ENCODE measurements around the gene GFI1. TPM values are rescaled to one million over a fixed set of nuclear protein-coding genes. Genes with fewer than 3 reads are reported as not detected.

Gene GFI1
- total and polyA plus RNA-seq, 2 donors (not counting 3 experiments of a cell fraction or from before 2014, with no cell fraction given): 0.11 to 0.22 TPM

- no peaks in the 10 kb centered on the region for H3K36me3 ChIP-seq (ENCODE audit: control insufficient read depth in 2 of 2, extremely low read depth in 1 of 2, insufficient read depth in 2 of 2, low read length in 2 of 2)
Observed at GRCh38 chr1:92476071-92476631, 10.6 kb downstream of the GFI1 start.

More at GRCh38 chr1:92476071-92476631, 10.6 kb downstream of the GFI1 start:
- no peak overlapping the region for H2AFZ ChIP-seq (ENCODE audit: low read depth, low read length)
- no peak for TF ChIP-seq FOS (IDR thresholded peaks at IDR 0.05; ENCODE audit: borderline replicate concordance, insufficient read depth, low read length)
- TF ChIP-seq POLR2AphosphoS5 (IDR thresholded peaks at IDR 0.05; ENCODE audit: insufficient read depth, low read depth, low read length): no peak
- TF ChIP-seq JUN (IDR thresholded peaks at IDR 0.05; ENCODE audit: borderline replicate concordance, insufficient read depth, insufficient read length, low read depth): no peak
- TF ChIP-seq MYC (IDR thresholded peaks at IDR 0.05; ENCODE audit: low read depth, low read length): no peak
- TF ChIP-seq EZH2 (IDR thresholded peaks at IDR 0.05; ENCODE audit: borderline replicate concordance, low read depth, low read length, severe bottlenecking): no peak
- no peak for TF ChIP-seq MAX (IDR thresholded peaks at IDR 0.05; ENCODE audit: insufficient read depth, insufficient read length)
- TF ChIP-seq GATA2 (IDR thresholded peaks at IDR 0.05; ENCODE audit: insufficient read depth, insufficient read length, low read depth, low read length): no peak
- no peak for TF ChIP-seq CTCF (IDR thresholded peaks at IDR 0.05; ENCODE audit: extremely low read depth in 1 of 2, insufficient read depth in 1 of 2, low read depth in 1 of 2, low read length in 2 of 2)
- TF ChIP-seq POLR2A (IDR thresholded peaks at IDR 0.05; ENCODE audit: low read depth, low read length): no peak
- H3K4me2 ChIP-seq (ENCODE audit: insufficient read depth, low read length): no peak overlapping the region
- no peak overlapping the region for H3K27ac ChIP-seq (ENCODE audit: insufficient read depth, low read depth, low read length)
- BruUV-seq (replicated peaks): no TSS peak
- ChIA-PET POLR2A (no interaction called here), CTCF (no interaction called here)
- no peak overlapping the region for H3K4me3 ChIP-seq (replicated peaks in 1 of 3; ENCODE audit: insufficient read depth in 1 of 3, low read depth in 1 of 3, low read length in 3 of 3)
- H3K9me3 ChIP-seq (replicated peaks; ENCODE audit: control insufficient read depth, insufficient read depth, low read length): no peaks in the 10 kb centered on the region
- H3K79me2 ChIP-seq (ENCODE audit: control insufficient read depth, insufficient read depth, low read length): no peaks in the 10 kb centered on the region
- intact Hi-C loops (cut with micrococcal nuclease): no loop called here
- dilution Hi-C loops (cut with MboI; ENCODE audit: extremely low pct_ligation_motif_present, low sequenced_read_pairs): no loop called here
- H3K9me1 ChIP-seq (replicated peaks; ENCODE audit: control insufficient read depth, extremely low read depth, insufficient read depth, low read length): no peaks in the 10 kb centered on the region
- H3K9ac ChIP-seq (replicated peaks; ENCODE audit: extremely low read depth, insufficient read depth, low read length): no peak overlapping the region
- H3K27me3 ChIP-seq (ENCODE audit: control insufficient read depth in 2 of 2, insufficient read depth in 2 of 2, low read length in 2 of 2): peaks cover 40 to 50% of the 10 kb centered on the region in 2 experiments
- no peaks in the 10 kb centered on the region for H4K20me1 ChIP-seq (replicated peaks; ENCODE audit: control insufficient read depth, extremely low read depth, insufficient read depth, low read length)
- FAIRE-seq: no peak
- DNase-seq (ENCODE audit: low read depth, low spot score): no peak
- H3K4me1 ChIP-seq (ENCODE audit: control insufficient read depth, extremely low read depth, insufficient read depth, low read length): peaks cover 5% of the 10 kb centered on the region
